Smooth muscle cell of the coronary artery (primary cell): ENCODE data around the gene PRKAA1. TPM values are rescaled to one million over a fixed set of nuclear protein-coding genes. Genes with fewer than 3 reads are reported as not detected.

Source experiments
- total RNA-seq: library from RNA; depleted of rRNA; stranded (reverse); fragments of >200 nt; gene quantifications from 2 replicates; pipeline ENCODE4 v1.2.3, GENCODE V29; 2014; ENCODE audit warnings: low replicate concordance

The PRKAA1 gene
- total RNA-seq, result 79.7 and 96.5 TPM in 2 replicates

GRCh38 chr5:40798012-40798800 is at the start of gene PRKAA1:
Gene PRKAA1, minus strand, starts transcription at chr5:40798374. Its CDS starts 185 bp downstream, at chr5:40798189.

GRCh38 chr5:40841068-40841805 is 43.1 kb upstream of the PRKAA1 start, which contains the start of gene CARD6:
Gene CARD6, plus strand, starts transcription at chr5:40841367. Its CDS starts 16 bp downstream, at chr5:40841383.

GRCh38 chr5:40834849-40835787 is 36.9 kb upstream of the PRKAA1 start, which contains the start of gene RPL37:
Gene RPL37, minus strand, starts transcription at chr5:40835222. Its CDS starts 37 bp downstream, at chr5:40835185.

GRCh38 chr5:40755407-40756365 is 42.5 kb downstream of the PRKAA1 start, which contains the start of gene TTC33:
Gene TTC33, minus strand, starts transcription at chr5:40755961. Its CDS starts 8,943 bp downstream, at chr5:40747018.

Other genes with a start within 250 kb of the PRKAA1 start
- gene PTGER4, start 118.5 kb downstream of the PRKAA1 start, total RNA-seq, result 2.6 and 8.7 TPM in 2 replicates
- gene TTC33, start 42.4 kb downstream of the PRKAA1 start, total RNA-seq, result 5.4 and 14.9 TPM in 2 replicates
- gene RPL37, start 36.8 kb upstream of the PRKAA1 start, total RNA-seq, result 3,319 and 4,681 TPM in 2 replicates
- 8.9 and 11.7 TPM in 2 replicates for gene CARD6, start 43.0 kb upstream of the PRKAA1 start, total RNA-seq
- gene C7, start 111.1 kb upstream of the PRKAA1 start, total RNA-seq, result 15.8 and 132 TPM in 2 replicates